Right cardiac atrium (tissue), 5 donors: ENCODE measurements around the gene TEAD4. TPM values are rescaled to one million over a fixed set of nuclear protein-coding genes. Genes with fewer than 3 reads are reported as not detected.

Experiments used
- ATAC-seq, 2 donors: fragments of 200-7000 bp; cut with Tn5 transposase; one replicate each; pipeline versions ENCODE4 v1.8.0 to v1.9.1; 2020; ENCODE audit warnings: moderate library complexity in 2 of 2, mild to moderate bottlenecking in 1 of 2
- DNase-seq, 3 donors: peaks; one replicate each; pipeline ENCODE4 v3.0.0-alpha.2; 2020
- H3K27ac ChIP-seq: one replicate; pipeline ENCODE4 v1.5.1; 2013; ENCODE audit warnings: mild to moderate bottlenecking, low read length, control low read depth, moderate library complexity
- H3K27me3 ChIP-seq: one replicate; pipeline ENCODE4 v1.6.1; 2013; ENCODE audit not compliant: control insufficient read depth, insufficient read depth
- H3K4me1 ChIP-seq: one replicate; pipeline ENCODE4 v1.6.1; 2013; ENCODE audit warnings: low read length; ENCODE audit not compliant: control insufficient read depth, insufficient read depth
- H3K4me3 ChIP-seq: one replicate; pipeline ENCODE4 v1.5.1; 2013; ENCODE audit warnings: low read length, control low read depth
- H3K9me3 ChIP-seq: one replicate; pipeline ENCODE4 v1.6.1; 2013; ENCODE audit warnings: low read length; ENCODE audit not compliant: control insufficient read depth
- WGBS: extraction: QIAGEN DNeasy Blood & Tissue Kit; methylation state at CpG from one replicate; pipeline ENCODE4 v1.1.7; 2013; 5-methylcytosine and 5-hydroxymethylcytosine counted together
- intact Hi-C, 4 donors: fragments of 100-400 bp; cut with DNase I; formaldehyde crosslinking; loops; one replicate each; pipeline versions ENCODE4 v1.11.0 to v1.14.0; 2022 to 2023
- polyA plus RNA-seq: library from polyadenylated mRNA; stranded (reverse); fragments of 200-250 nt; gene quantifications from one replicate; pipeline ENCODE4 v1.2.3, GENCODE V29; 2013
- total RNA-seq, 4 donors: library from RNA; stranded (reverse); fragmentation: NEBNext Ultra II Directional; extraction: Animal tissue kit (Norgen Biotek cat#: 25700); gene quantifications; one replicate each; pipeline ENCODE4 v1.2.1, GENCODE V29; 2021
- donor health status: healthy with polysubstance abuse.
- donor health status: DM: no; HTN: yes; CAD: no.
- donor health status: DM: no; HTN: no; CAD: no.
- donor health status: DM: no; HTN: yes; CAD: no; lungs with severe emphysema.
- donor health status: DM: yes; HTN: yes; CAD: no.

TEAD4 gene
- total and polyA plus RNA-seq, 5 donors: 9.6 to 22.9 (median 11.6) TPM

- no peak for DNase-seq
- Histone ChIP-seq H3K4me3 (no peak overlapping the region), H3K27ac (no peak overlapping the region), H3K27me3 (no peaks in the 10 kb centered on the region), H3K9me3 (no peaks in the 10 kb centered on the region), H3K4me1 (no peaks in the 10 kb centered on the region)
- intact Hi-C loops: no loop called here
- no peak for ATAC-seq
- WGBS: 90% methylated on average over 29 of the region's 29 CpGs
These were observed 81.7 kb downstream of the TEAD4 start for GRCh38 chr12:3040663-3041544.

GRCh38 chr12:3041558-3042164, 82.5 kb downstream of the TEAD4 start:
- H3K9me3 ChIP-seq: no peaks in the 10 kb centered on the region
- peak; percentile 39 to 53 for ATAC-seq
- intact Hi-C loops: no loop called here
- H3K27ac ChIP-seq: no peak overlapping the region
- H3K4me3 ChIP-seq: no peak overlapping the region
- H3K4me1 ChIP-seq: no peaks in the 10 kb centered on the region
- peak in 1 of 3 donors; percentile 58 for DNase-seq
- no peaks in the 10 kb centered on the region for H3K27me3 ChIP-seq
- 69% methylated on average over 11 of the region's 11 CpGs for WGBS

GRCh38 chr12:3042394-3042793, 83.2 kb downstream of the TEAD4 start:
- H3K27ac ChIP-seq: no peak overlapping the region
- 44% methylated on average over 8 of the region's 8 CpGs for WGBS
- peak in 2 of 3 donors; percentile 44 to 68 for DNase-seq
- intact Hi-C loops: no loop called here
- ATAC-seq: peak; percentile 32 to 34
- no peaks in the 10 kb centered on the region for H3K9me3 ChIP-seq
- H3K27me3 ChIP-seq: no peaks in the 10 kb centered on the region
- no peak overlapping the region for H3K4me3 ChIP-seq
- H3K4me1 ChIP-seq: no peaks in the 10 kb centered on the region

- Histone ChIP-seq H3K27ac (no peak overlapping the region), H3K4me3 (no peak overlapping the region), H3K27me3 (no peaks in the 10 kb centered on the region), H3K4me1 (peaks cover 3% of the 10 kb centered on the region), H3K9me3 (no peaks in the 10 kb centered on the region)
- ATAC-seq: no peak
- no peak for DNase-seq
- WGBS: 81% methylated on average over 4 of the region's 4 CpGs
- intact Hi-C loops: no loop called here
These were observed 83.6 kb downstream of the TEAD4 start for GRCh38 chr12:3042826-3043225.

GRCh38 chr12:3043406-3043805, 84.2 kb downstream of the TEAD4 start:
- DNase-seq (no peak), ATAC-seq (no peak)
- no peaks in the 10 kb centered on the region for H3K27me3 ChIP-seq
- H3K27ac ChIP-seq: no peak overlapping the region
- no peak overlapping the region for H3K4me3 ChIP-seq
- peaks cover 3% of the 10 kb centered on the region for H3K4me1 ChIP-seq
- intact Hi-C loops: no loop called here
- no peaks in the 10 kb centered on the region for H3K9me3 ChIP-seq
- 94% methylated on average over 7 of the region's 7 CpGs for WGBS

GRCh38 chr12:3044141-3044630, 85.0 kb downstream of the TEAD4 start:
- ATAC-seq: no peak
- Histone ChIP-seq H3K27me3 (no peaks in the 10 kb centered on the region), H3K4me1 (peaks cover 3% of the 10 kb centered on the region), H3K9me3 (no peaks in the 10 kb centered on the region), H3K4me3 (no peak overlapping the region), H3K27ac (no peak overlapping the region)
- intact Hi-C loops: no loop called here
- no peak for DNase-seq
- 86% methylated on average over 8 of the region's 8 CpGs for WGBS

GRCh38 chr12:3045494-3045893, 86.3 kb downstream of the TEAD4 start:
- intact Hi-C loops: no loop called here
- Histone ChIP-seq H3K9me3 (no peaks in the 10 kb centered on the region), H3K4me3 (no peak overlapping the region), H3K27ac (no peak overlapping the region), H3K4me1 (peaks cover 3% of the 10 kb centered on the region), H3K27me3 (no peaks in the 10 kb centered on the region)
- 79% methylated on average over 5 of the region's 5 CpGs for WGBS
- DNase-seq (no peak), ATAC-seq (no peak)

- intact Hi-C loops: no loop called here
- Histone ChIP-seq H3K4me3 (no peak overlapping the region), H3K9me3 (no peaks in the 10 kb centered on the region), H3K27me3 (no peaks in the 10 kb centered on the region), H3K27ac (peak overlapping the region; percentile 82), H3K4me1 (peaks cover 3% of the 10 kb centered on the region)
- WGBS: 58% methylated on average over 7 of the region's 7 CpGs
- no peak for DNase-seq
- ATAC-seq: peak; percentile 5 to 35
These were observed 86.8 kb downstream of the TEAD4 start for GRCh38 chr12:3045989-3046388.

- H3K27ac ChIP-seq: peak overlapping the region; percentile 82
- intact Hi-C loops: no loop called here
- H3K4me1 ChIP-seq: peaks cover 3% of the 10 kb centered on the region
These were observed 87.4 kb downstream of the TEAD4 start for GRCh38 chr12:3046441-3047200.

GRCh38 chr12:3047961-3048360, 88.8 kb downstream of the TEAD4 start:
- 27% methylated on average over 8 of the region's 8 CpGs for whole genome bisulfite sequencing
- Histone ChIP-seq H3K9me3 (no peaks in the 10 kb centered on the region), H3K4me3 (no peak overlapping the region), H3K27me3 (no peaks in the 10 kb centered on the region), H3K27ac (peak overlapping the region; percentile 63), H3K4me1 (peaks cover 3% of the 10 kb centered on the region)
- intact Hi-C loops: no loop called here
- ATAC-seq: peak; percentile 19 to 48
- DNase-seq: peak in 2 of 3 donors; percentile 73 to 75

More at GRCh38 chr12:3046441-3047200, 87.4 kb downstream of the TEAD4 start:
- DNase-seq (peak; percentile 60 to 80 (median 78)), ATAC-seq (peak; percentile 73 to 83)
- no peaks in the 10 kb centered on the region for H3K9me3 ChIP-seq
- H3K4me3 ChIP-seq: no peak overlapping the region
- WGBS: 58% methylated on average over 17 of the region's 17 CpGs
- H3K27me3 ChIP-seq: no peaks in the 10 kb centered on the region

GRCh38 chr12:3048540-3048939, 89.3 kb downstream of the TEAD4 start:
- no peak for DNase-seq
- no peaks in the 10 kb centered on the region for H3K9me3 ChIP-seq
- intact Hi-C loops: no loop called here
- H3K4me1 ChIP-seq: peaks cover 3% of the 10 kb centered on the region
- H3K27me3 ChIP-seq: no peaks in the 10 kb centered on the region
- ATAC-seq: no peak
- H3K4me3 ChIP-seq: no peak overlapping the region
- H3K27ac ChIP-seq: no peak overlapping the region
- WGBS: 95% methylated on average over 4 of the region's 4 CpGs
